ENCODE measurements around the gene SLC16A10. TPM values are rescaled to one million over a fixed set of nuclear protein-coding genes. Genes with fewer than 3 reads are reported as not detected.
"Not testable (repeated sequence)": the region's sequence is repeated elsewhere in the genome, so short reads cannot be mapped to it uniquely, and the experiment has no call there.

The SLC16A10 gene
- total and polyA plus RNA-seq, 2 experiments from 2014 or later = not detected

- Histone ChIP-seq H3K4me1 (ENCODE audit: insufficient read depth) (no peaks in the 10 kb centered on the region), H3F3A (ENCODE audit: insufficient read depth) (no peaks in the 10 kb centered on the region), H3K9me3 (ENCODE audit: low read depth) (no peaks in the 10 kb centered on the region), H4K20me1 (ENCODE audit: insufficient read depth) (no peaks in the 10 kb centered on the region), H3K36me3 (ENCODE audit: low read depth) (no peaks in the 10 kb centered on the region), H3K79me2 (ENCODE audit: insufficient read depth) (no peaks in the 10 kb centered on the region), H3K27ac (no peak overlapping the region), H3K27me3 (replicated peaks; ENCODE audit: insufficient read depth) (no peaks in the 10 kb centered on the region; the same call in 1 of the 2 replicates), H3K4me2 (ENCODE audit: unreplicated experiment) (no peak overlapping the region), H3K4me3 (no peak overlapping the region), H2AFZ (no peak overlapping the region), H3K9ac (no peak overlapping the region), H3K9me2 (ENCODE audit: insufficient read depth) (no peaks in the 10 kb centered on the region)
- DNase-seq = no peak
- 58 to 60% methylated on average over 5 of the region's 5 CpGs for WGBS, 2 experiments (ENCODE audit: low coverage in 1 of 2, low lambda C conversion rate in 2 of 2, missing lambda C conversion rate in 2 of 2)
- no peak for TF ChIP-seq EZH2 (IDR thresholded peaks at IDR 0.05; ENCODE audit: insufficient read depth, poor library complexity, severe bottlenecking)
- in situ Hi-C loops (cut with MboI) = no loop called here
Observed at GRCh38 chr6:111183702-111184517, 96.6 kb downstream of the SLC16A10 start.

- no peak overlapping the region for H2AFZ ChIP-seq
Observed at GRCh38 chr6:111184827-111185532, 97.7 kb downstream of the SLC16A10 start.

GRCh38 chr6:111185954-111186353, 98.7 kb downstream of the SLC16A10 start:
- no peak for DNase-seq
- TF ChIP-seq EZH2phosphoT487 (IDR thresholded peaks at IDR 0.05; ENCODE audit: insufficient read depth, low read depth) (no peak), EZH2 (IDR thresholded peaks at IDR 0.05; ENCODE audit: insufficient read depth, poor library complexity, severe bottlenecking) (no peak)
- no peaks in the 10 kb centered on the region; the same call in 1 of the 2 replicates for H3K27me3 ChIP-seq (replicated peaks; ENCODE audit: insufficient read depth)
- no peaks in the 10 kb centered on the region for H3F3A ChIP-seq (ENCODE audit: insufficient read depth)
- H3K36me3 ChIP-seq (ENCODE audit: low read depth) = no peaks in the 10 kb centered on the region
- H3K9me3 ChIP-seq (ENCODE audit: low read depth) = no peaks in the 10 kb centered on the region
- no peak overlapping the region for H3K4me3 ChIP-seq
- H3K4me2 ChIP-seq (ENCODE audit: unreplicated experiment) = no peak overlapping the region
- H3K27ac ChIP-seq = no peak overlapping the region
- H3K4me1 ChIP-seq (ENCODE audit: insufficient read depth) = no peaks in the 10 kb centered on the region
- 95% methylated on average over 2 of the region's 2 CpGs for WGBS, 2 experiments (ENCODE audit: low coverage in 1 of 2, low lambda C conversion rate in 2 of 2, missing lambda C conversion rate in 2 of 2)
- H3K9ac ChIP-seq = no peak overlapping the region
- H3K9me2 ChIP-seq (ENCODE audit: insufficient read depth) = no peaks in the 10 kb centered on the region
- in situ Hi-C loops (cut with MboI) = no loop called here
- H4K20me1 ChIP-seq (ENCODE audit: insufficient read depth) = no peaks in the 10 kb centered on the region
- no peak overlapping the region for H2AFZ ChIP-seq
- H3K79me2 ChIP-seq (ENCODE audit: insufficient read depth) = no peaks in the 10 kb centered on the region

More at GRCh38 chr6:111184827-111185532, 97.7 kb downstream of the SLC16A10 start:
- no peaks in the 10 kb centered on the region for H3F3A ChIP-seq (ENCODE audit: insufficient read depth)
- 55% methylated on average over 6 of the region's 6 CpGs for WGBS, 2 experiments (ENCODE audit: low coverage in 1 of 2, low lambda C conversion rate in 2 of 2, missing lambda C conversion rate in 2 of 2)
- no peaks in the 10 kb centered on the region for H3K9me2 ChIP-seq (ENCODE audit: insufficient read depth)
- H3K9ac ChIP-seq = no peak overlapping the region
- H3K27ac ChIP-seq = no peak overlapping the region
- no peak for TF ChIP-seq EZH2 (IDR thresholded peaks at IDR 0.05; ENCODE audit: insufficient read depth, poor library complexity, severe bottlenecking)
- no peak for TF ChIP-seq EZH2phosphoT487 (IDR thresholded peaks at IDR 0.05; ENCODE audit: insufficient read depth, low read depth)
- H3K27me3 ChIP-seq (replicated peaks; ENCODE audit: insufficient read depth) = no peaks in the 10 kb centered on the region; the same call in 1 of the 2 replicates
- no peaks in the 10 kb centered on the region for H3K36me3 ChIP-seq (ENCODE audit: low read depth)
- H3K79me2 ChIP-seq (ENCODE audit: insufficient read depth) = no peaks in the 10 kb centered on the region
- in situ Hi-C loops (cut with MboI) = no loop called here
- no peaks in the 10 kb centered on the region for H3K9me3 ChIP-seq (ENCODE audit: low read depth)
- no peak overlapping the region for H3K4me3 ChIP-seq
- no peak overlapping the region for H3K4me2 ChIP-seq (ENCODE audit: unreplicated experiment)
- no peak for DNase-seq
- H4K20me1 ChIP-seq (ENCODE audit: insufficient read depth) = no peaks in the 10 kb centered on the region
- H3K4me1 ChIP-seq (ENCODE audit: insufficient read depth) = no peaks in the 10 kb centered on the region

GRCh38 chr6:111187874-111188273, 100.6 kb downstream of the SLC16A10 start:
- Histone ChIP-seq H4K20me1 (ENCODE audit: insufficient read depth) (no peaks in the 10 kb centered on the region), H3K27me3 (replicated peaks; ENCODE audit: insufficient read depth) (no peaks in the 10 kb centered on the region; the same call in 1 of the 2 replicates), H3F3A (ENCODE audit: insufficient read depth) (no peaks in the 10 kb centered on the region), H3K9me3 (ENCODE audit: low read depth) (no peaks in the 10 kb centered on the region), H3K36me3 (ENCODE audit: low read depth) (no peaks in the 10 kb centered on the region), H3K4me1 (ENCODE audit: insufficient read depth) (no peaks in the 10 kb centered on the region), H3K27ac (no peak overlapping the region), H3K4me2 (ENCODE audit: unreplicated experiment) (no peak overlapping the region), H3K4me3 (no peak overlapping the region), H3K9ac (no peak overlapping the region), H3K79me2 (ENCODE audit: insufficient read depth) (no peaks in the 10 kb centered on the region), H3K9me2 (ENCODE audit: insufficient read depth) (no peaks in the 10 kb centered on the region), H2AFZ (no peak overlapping the region)
- TF ChIP-seq EZH2 (IDR thresholded peaks at IDR 0.05; ENCODE audit: insufficient read depth, poor library complexity, severe bottlenecking) (no peak), EZH2phosphoT487 (IDR thresholded peaks at IDR 0.05; ENCODE audit: insufficient read depth, low read depth) (no peak)
- DNase-seq = no peak
- WGBS, 2 experiments (ENCODE audit: low coverage in 1 of 2, low lambda C conversion rate in 2 of 2, missing lambda C conversion rate in 2 of 2) = 26 to 55% methylated on average over 1 of the region's 1 CpG
- in situ Hi-C loops (cut with MboI) = no loop called here

GRCh38 chr6:111189666-111190210, 102.4 kb downstream of the SLC16A10 start:
- in situ Hi-C loops (cut with MboI); H4K20me1 ChIP-seq (ENCODE audit: insufficient read depth); H3K9ac ChIP-seq; H3K4me3 ChIP-seq; H3K27ac ChIP-seq; H3K36me3 ChIP-seq (ENCODE audit: low read depth); H3K9me2 ChIP-seq (ENCODE audit: insufficient read depth); H3K9me3 ChIP-seq (ENCODE audit: low read depth); H3F3A ChIP-seq (ENCODE audit: insufficient read depth); H3K79me2 ChIP-seq (ENCODE audit: insufficient read depth); H3K27me3 ChIP-seq (replicated peaks; ENCODE audit: insufficient read depth); H2AFZ ChIP-seq; H3K4me2 ChIP-seq (ENCODE audit: unreplicated experiment); H3K4me1 ChIP-seq (ENCODE audit: insufficient read depth); DNase-seq: not testable (repeated sequence)
- WGBS, 2 experiments (ENCODE audit: low coverage in 1 of 2, low lambda C conversion rate in 2 of 2, missing lambda C conversion rate in 2 of 2) = 38 to 52% methylated on average over 2 of the region's 2 CpGs

Data from GM23248 (cell line).